Gastrocnemius medialis (tissue), 4 donors: Measurements from ENCODE around the gene CCNB2. TPM values are rescaled to one million over a fixed set of nuclear protein-coding genes. Genes with fewer than 3 reads are reported as not detected.

ENCODE experiments used
- ATAC-seq, 2 donors: fragments of 150-250 bp; one replicate each; pipeline ENCODE4 v1.9.1; 2016
- DNase-seq, 2 donors: peaks; one replicate each; pipeline ENCODE4 v3.0.0-alpha.2; 2019
- H3K27ac ChIP-seq, 4 donors: fragments of 200-600 bp; sonication (generic); 1 replicate in 1 of 4; 2 replicates in 3 of 4; pipeline ENCODE4 v1.5.1; 2016 to 2018; ENCODE audit warnings: mild to moderate bottlenecking in 2 of 4, moderate library complexity in 1 of 4
- H3K27me3 ChIP-seq, 3 donors: fragments of 200-600 bp; sonication (generic) in 2 of 3; 1 replicate in 1 of 3; 2 replicates in 2 of 3; pipeline versions ENCODE4 v1.5.1 to v1.6.0; 2016 to 2019; ENCODE audit warnings: mild to moderate bottlenecking in 1 of 3, moderate library complexity in 1 of 3
- H3K36me3 ChIP-seq, 2 donors: fragments of 200-600 bp; sonication (generic) in 1 of 2; one replicate each; pipeline ENCODE4 v1.5.1; 2017 to 2018
- H3K4me1 ChIP-seq, 2 donors: fragments of 200-600 bp; sonication (generic) in 1 of 2; one replicate each; pipeline ENCODE4 v1.5.1; 2016 to 2017; ENCODE audit warnings: mild to moderate bottlenecking in 2 of 2
- H3K4me3 ChIP-seq, 4 donors: fragments of 200-600 bp; sonication (generic) in 3 of 4; 1 replicate in 1 of 4; 2 replicates in 3 of 4; pipeline ENCODE4 v1.5.1; 2016 to 2019; ENCODE audit warnings: mild to moderate bottlenecking in 2 of 4
- H3K9me3 ChIP-seq, 3 donors: fragments of 200-600 bp; sonication (generic) in 2 of 3; 1 replicate in 1 of 3; 2 replicates in 2 of 3; pipeline ENCODE4 v1.5.1; 2016 to 2019
- CTCF ChIP-seq, 5 experiments: fragments of 450-650 bp in 3 of 5; fragments of 200-600 bp in 2 of 5; sonication (generic) in 2 of 5; IDR thresholded peaks in 4 of 5; conservative IDR thresholded peaks in 1 of 5; 1 replicate in 4 of 5; 2 replicates in 1 of 5; pipeline ENCODE4 v1.5.1; 2016 to 2019; ENCODE audit warnings: antibody characterized with exemption in 5 of 5, mild to moderate bottlenecking in 3 of 5, moderate library complexity in 3 of 5
- POLR2A ChIP-seq, 2 donors: fragments of 450-650 bp; IDR thresholded peaks; one replicate each; pipeline ENCODE4 v1.6.1; 2017; ENCODE audit warnings: antibody characterized with exemption in 2 of 2, mild to moderate bottlenecking in 2 of 2, moderate library complexity in 2 of 2
- in situ Hi-C, 4 donors: fragments of 200-750 bp; cut with MboI; loops; one replicate each; pipeline versions ENCODE4 v1.15.0 to v1.8.0; 2017; ENCODE audit warnings: low sequenced_read_pairs in 4 of 4
- intact Hi-C: fragments of 100-400 bp; cut with DNase I; formaldehyde crosslinking; loops from one replicate; pipeline ENCODE4 v1.15.1; 2023; ENCODE audit warnings: low total_unique reads
- total RNA-seq, 4 donors: library from RNA; depleted of rRNA; stranded (reverse); fragments of >200 nt; gene quantifications; one replicate each; pipeline versions ENCODE4 v1.1.0 to v1.2.3, GENCODE V29; 2016

Gene CCNB2
- total RNA-seq, 4 donors from 2014 or later = 0.33 to 0.62 TPM; not detected in 2

GRCh38 chr15:59152694-59153450, 47.9 kb downstream of the CCNB2 start:
- Histone ChIP-seq H3K27ac (no peak overlapping the region), H3K36me3 (peaks cover 0 to 44% of the 10 kb centered on the region in 2 donors), H3K4me1 (peaks cover 0 to 7% of the 10 kb centered on the region in 2 donors), H3K9me3 (no peaks in the 10 kb centered on the region), H3K4me3 (no peak overlapping the region), H3K27me3 (no peaks in the 10 kb centered on the region)
- intact Hi-C loops (no loop called here), in situ Hi-C loops (loop anchor here in 1 of 4 donors (25.0 kb wide), 1 partner anchor 334 kb away; no protein-coding TSS in a partner anchor)
- DNase-seq (no peak), ATAC-seq (no peak)
- no peak for TF ChIP-seq CTCF (IDR thresholded peaks at IDR 0.05 in 4 of 5, conservative IDR thresholded peaks at IDR 0.05 in 1 of 5)
- no peak for TF ChIP-seq POLR2A (IDR thresholded peaks at IDR 0.05)

DNA sequence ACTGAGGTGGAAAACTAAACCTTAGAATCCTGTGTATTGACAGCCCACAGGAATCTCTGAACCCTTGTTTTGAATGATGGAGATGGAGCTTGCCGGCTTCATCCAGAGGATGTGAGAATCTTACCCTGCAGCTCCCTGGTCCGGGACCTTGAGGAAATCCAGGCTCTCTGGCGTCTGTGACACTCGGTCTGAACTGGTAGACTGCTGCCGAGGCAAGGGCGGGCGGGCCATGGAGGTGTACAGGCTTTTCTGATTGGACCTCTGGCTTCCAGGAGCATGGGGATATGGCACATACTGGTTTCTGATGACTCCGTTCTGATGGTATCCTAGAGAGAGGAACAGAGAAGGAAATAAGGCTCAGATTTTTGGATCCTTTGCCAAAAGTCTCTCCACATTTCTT, 48.5 kb downstream of the CCNB2 start:
- Histone ChIP-seq H3K36me3 (peaks cover 0 to 50% of the 10 kb centered on the region in 2 donors), H3K4me1 (peaks cover 0 to 7% of the 10 kb centered on the region in 2 donors), H3K4me3 (no peak overlapping the region), H3K9me3 (no peaks in the 10 kb centered on the region), H3K27me3 (no peaks in the 10 kb centered on the region), H3K27ac (no peak overlapping the region)
- intact Hi-C loops (no loop called here), in situ Hi-C loops (loop anchor here in 1 of 4 donors (25.0 kb wide), 1 partner anchor 334 kb away; no protein-coding TSS in a partner anchor)
- no peak for DNase-seq
- no peak for TF ChIP-seq POLR2A (IDR thresholded peaks at IDR 0.05)
- no peak for TF ChIP-seq CTCF (IDR thresholded peaks at IDR 0.05 in 4 of 5, conservative IDR thresholded peaks at IDR 0.05 in 1 of 5)
- no peak for ATAC-seq

DNA sequence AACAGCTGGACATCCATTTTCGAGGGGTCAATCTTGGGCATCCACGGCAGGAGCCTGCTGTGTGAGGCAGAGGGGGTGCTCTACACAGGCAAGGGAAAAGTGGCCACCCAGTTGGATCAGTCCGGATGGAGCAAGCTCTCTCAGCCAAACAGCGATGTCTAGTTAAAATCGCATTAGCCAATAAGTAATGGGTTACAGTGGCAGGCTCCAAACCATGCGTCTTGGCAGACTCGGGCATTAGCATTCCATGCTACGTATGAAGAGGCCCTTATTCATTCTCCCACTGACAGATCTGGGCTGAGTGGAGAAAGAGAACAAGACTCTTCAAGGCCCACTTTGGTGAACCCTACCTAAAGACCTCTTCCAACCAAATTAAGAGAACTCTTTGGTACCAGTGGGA, 49.3 kb downstream of the CCNB2 start:
- in situ Hi-C loops = loop anchor here in 1 of 4 donors (25.0 kb wide), 1 partner anchor 333 kb away; no protein-coding TSS in a partner anchor
- peaks cover 0 to 57% of the 10 kb centered on the region in 2 donors for H3K36me3 ChIP-seq
- no peak overlapping the region for H3K4me3 ChIP-seq
- intact Hi-C loops = no loop called here
- ATAC-seq = no peak
- TF ChIP-seq CTCF (IDR thresholded peaks at IDR 0.05 in 4 of 5, conservative IDR thresholded peaks at IDR 0.05 in 1 of 5) (no peak), POLR2A (IDR thresholded peaks at IDR 0.05) (no peak)
- no peaks in the 10 kb centered on the region for H3K27me3 ChIP-seq
- H3K9me3 ChIP-seq = no peaks in the 10 kb centered on the region
- peaks cover 0 to 7% of the 10 kb centered on the region in 2 donors for H3K4me1 ChIP-seq
- DNase-seq = no peak
- no peak overlapping the region for H3K27ac ChIP-seq

GRCh38 chr15:59155431-59155830, 50.5 kb downstream of the CCNB2 start:
- no peaks in the 10 kb centered on the region for H3K27me3 ChIP-seq
- in situ Hi-C loops (loop anchor here in 1 of 4 donors (25.0 kb wide), 1 partner anchor 332 kb away; no protein-coding TSS in a partner anchor), intact Hi-C loops (no loop called here)
- H3K36me3 ChIP-seq = peaks cover 0 to 57% of the 10 kb centered on the region in 2 donors
- no peak overlapping the region for H3K27ac ChIP-seq
- DNase-seq = no peak
- peaks cover 0 to 7% of the 10 kb centered on the region in 2 donors for H3K4me1 ChIP-seq
- no peaks in the 10 kb centered on the region for H3K9me3 ChIP-seq
- TF ChIP-seq POLR2A (IDR thresholded peaks at IDR 0.05) (no peak), CTCF (IDR thresholded peaks at IDR 0.05 in 4 of 5, conservative IDR thresholded peaks at IDR 0.05 in 1 of 5) (no peak)
- no peak overlapping the region for H3K4me3 ChIP-seq
- ATAC-seq = peak; percentile 26 to 44
